SK-N-SH treated with all-trans-retinoic acid at 6 μM for 48 hours (cell line): ENCODE results near the gene ZNF488.

Source experiments
- GLIS3 ChIP-seq: fragments of 250-450 bp; sonication (Bioruptor Pico); IDR thresholded peaks from 2 replicates; pipeline ENCODE4 v1.5.0; 2020; ENCODE audit warnings: mild to moderate bottlenecking, moderate library complexity
- PATZ1 ChIP-seq: fragments of 250-450 bp; sonication (Bioruptor Pico); IDR thresholded peaks from 2 replicates; pipeline ENCODE4 v1.8.0; 2020; ENCODE audit warnings: mild to moderate bottlenecking, moderate library complexity, borderline replicate concordance

DNA sequence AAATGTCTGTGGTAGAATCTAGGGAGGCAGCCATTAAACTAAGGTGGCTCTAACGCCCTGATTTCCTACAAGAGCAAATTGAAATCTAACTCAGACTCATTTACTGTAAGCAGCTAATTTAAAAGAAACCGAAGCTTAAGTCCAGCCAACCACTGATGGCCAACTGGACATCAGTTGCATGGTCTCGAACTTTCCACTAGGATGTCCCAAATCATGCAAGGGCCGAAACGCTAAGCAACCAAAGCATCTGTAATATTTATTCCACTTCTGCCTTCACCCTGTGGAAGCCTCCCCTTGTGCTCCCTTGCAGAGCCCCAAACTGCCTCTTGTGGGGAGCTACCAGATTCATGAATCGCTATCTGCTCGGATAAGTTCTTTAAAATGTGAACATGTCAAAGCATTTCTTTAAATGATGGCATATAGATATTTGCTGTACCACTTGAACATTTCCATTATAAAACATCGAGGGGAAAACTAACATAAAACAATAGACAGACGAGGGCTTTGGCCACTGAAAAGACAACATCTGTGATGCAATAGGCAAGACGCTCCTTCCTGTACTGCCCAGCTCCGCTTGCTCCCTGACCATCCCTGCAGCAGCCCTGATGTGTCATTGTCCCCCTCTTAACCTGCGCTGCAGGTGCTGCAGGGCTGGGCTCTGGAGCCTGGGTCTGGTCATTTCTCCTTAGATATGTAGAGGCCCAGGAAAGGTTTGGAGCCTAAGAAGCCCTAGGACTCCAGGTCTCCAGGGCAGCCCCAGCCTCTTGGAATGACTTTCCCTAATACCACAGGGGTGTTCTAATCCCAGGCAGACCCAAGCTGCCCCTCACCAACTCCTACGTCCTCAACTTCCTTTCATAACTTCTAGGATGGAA lies 38.9 kb downstream of the ZNF488 start:
- TF ChIP-seq PATZ1 (CRISPR knock-in tag) = no peak
- TF ChIP-seq GLIS3 = no peak
